Neural progenitor cell (in vitro differentiated cells): ENCODE data around the gene OR2A7. TPM values are rescaled to one million over a fixed set of nuclear protein-coding genes. Genes with fewer than 3 reads are reported as not detected.
"Not testable (repeated sequence)": the region's sequence is repeated elsewhere in the genome, so short reads cannot be mapped to it uniquely, and the experiment has no call there.

Experiments used
- DNase-seq: peaks from one replicate; pipeline ENCODE4 v3.0.0-alpha.2; 2016; ENCODE audit warnings: low spot score
- H2AFZ ChIP-seq: fragments of 200-600 bp; sonication (generic); replicated peaks from 2 replicates; pipeline ENCODE4 v1.6.1; 2016; ENCODE audit warnings: antibody characterized with exemption
- H3F3A ChIP-seq: fragments of 200-600 bp; sonication (generic); 2 replicates; pipeline ENCODE4 v1.6.1; 2016; ENCODE audit warnings: antibody characterized with exemption, low read depth
- H3K27ac ChIP-seq: fragments of 200-600 bp; sonication (generic); 2 replicates; pipeline ENCODE4 v1.5.1; 2016; ENCODE audit warnings: mild to moderate bottlenecking
- H3K27me3 ChIP-seq: fragments of 200-600 bp; sonication (generic); 2 replicates; pipeline ENCODE4 v1.6.1; 2016; ENCODE audit warnings: mild to moderate bottlenecking, moderate library complexity
- H3K36me3 ChIP-seq: fragments of 200-600 bp; sonication (generic); 2 replicates; pipeline ENCODE4 v1.5.1; 2016
- H3K4me1 ChIP-seq: fragments of 200-600 bp; sonication (generic); 2 replicates; pipeline ENCODE4 v1.6.1; 2016; ENCODE audit warnings: mixed run types
- H3K4me2 ChIP-seq: fragments of 200-600 bp; sonication (generic); 2 replicates; pipeline ENCODE4 v1.6.1; 2016
- H3K4me3 ChIP-seq: fragments of 200-600 bp; sonication (generic); 2 replicates; pipeline ENCODE4 v1.5.1; 2016
- H3K79me2 ChIP-seq: fragments of 200-600 bp; sonication (generic); 2 replicates; pipeline ENCODE4 v1.6.1; 2016; ENCODE audit warnings: low read depth
- H3K9ac ChIP-seq: fragments of 200-600 bp; sonication (generic); 2 replicates; pipeline ENCODE4 v1.6.1; 2016
- H3K9me3 ChIP-seq: fragments of 200-600 bp; sonication (generic); 2 replicates; pipeline ENCODE4 v1.5.1; 2016; ENCODE audit warnings: low read depth
- H4K20me1 ChIP-seq: fragments of 200-600 bp; sonication (generic); 2 replicates; pipeline ENCODE4 v1.6.1; 2016; ENCODE audit warnings: low read depth
- H3K27ac Mint-ChIP-seq: 3 replicates; pipeline ENCODE4 v1.8.0; 2021; ENCODE audit warnings: mixed read lengths
- H3K27me3 Mint-ChIP-seq: 2 replicates; pipeline ENCODE4 v1.8.0; 2022; ENCODE audit warnings: low read depth, mild to moderate bottlenecking, inconsistent platforms, moderate library complexity, mixed read lengths; ENCODE audit not compliant: insufficient read depth
- H3K36me3 Mint-ChIP-seq: 3 replicates; pipeline ENCODE4 v1.8.0; 2021; ENCODE audit warnings: mixed read lengths
- H3K4me1 Mint-ChIP-seq: 3 replicates; pipeline ENCODE4 v1.8.0; 2021; ENCODE audit warnings: mixed read lengths
- H3K4me3 Mint-ChIP-seq: 3 replicates; pipeline ENCODE4 v1.8.0; 2021; ENCODE audit warnings: mild to moderate bottlenecking, moderate library complexity, mixed read lengths
- H3K9me3 Mint-ChIP-seq: 3 replicates; pipeline ENCODE4 v1.8.0; 2020; ENCODE audit warnings: mixed read lengths
- total RNA-seq: library from RNA; depleted of rRNA; stranded (reverse); fragments of >200 nt; gene quantifications from 2 replicates; pipeline ENCODE4 v1.2.3, GENCODE V29; 2015; ENCODE audit warnings: low replicate concordance

The OR2A7 gene
- total RNA-seq, 1 donor from 2014 or later, result 0.15 TPM

DNA sequence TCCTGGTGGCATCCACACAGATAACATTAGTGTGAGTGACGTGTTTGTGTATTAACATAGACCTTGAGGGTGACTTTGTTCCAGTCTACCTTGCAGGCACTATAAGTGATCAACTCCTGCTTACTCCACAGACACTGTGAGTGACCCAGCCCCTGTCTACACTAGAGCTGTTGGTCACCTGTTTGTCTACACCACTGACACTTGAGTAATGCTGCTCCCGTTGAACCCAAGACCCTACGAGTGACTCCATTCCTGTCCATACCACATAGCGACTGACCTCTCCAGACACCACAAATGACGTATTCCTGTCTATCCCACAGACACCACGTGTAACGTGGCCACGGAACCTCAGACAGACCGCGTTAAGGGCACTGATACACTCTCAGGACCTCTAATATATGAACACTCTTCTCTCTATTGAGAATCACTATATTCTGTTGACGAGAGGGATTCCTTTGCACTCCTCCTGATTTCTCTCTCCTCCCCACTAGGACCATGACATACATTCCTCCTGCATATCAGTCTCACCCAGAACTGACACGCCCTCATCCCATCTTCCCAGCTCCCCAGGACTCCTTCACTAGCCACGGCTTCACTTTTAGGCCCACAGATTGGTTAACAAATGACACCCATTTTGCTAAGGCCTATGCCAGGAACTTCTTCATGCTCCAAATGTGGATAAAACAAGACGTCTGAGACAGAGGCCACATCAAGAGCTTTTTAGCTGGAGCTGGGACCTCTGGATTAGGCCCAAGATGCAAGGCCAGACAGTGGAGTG is 28.0 kb upstream of the OR2A7 start:
- H3K9ac ChIP-seq, H3K27me3 Mint-ChIP-seq, H3K79me2 ChIP-seq, H3K4me2 ChIP-seq, H3K27ac Mint-ChIP-seq, H3K36me3 ChIP-seq, H3K4me1 ChIP-seq, DNase-seq, H2AFZ ChIP-seq, H3K36me3 Mint-ChIP-seq, H3K9me3 ChIP-seq, H4K20me1 ChIP-seq, H3K4me3 ChIP-seq, H3K9me3 Mint-ChIP-seq, H3K4me1 Mint-ChIP-seq, H3K4me3 Mint-ChIP-seq, H3K27me3 ChIP-seq, H3F3A ChIP-seq, H3K27ac ChIP-seq: not testable (repeated sequence)

DNA sequence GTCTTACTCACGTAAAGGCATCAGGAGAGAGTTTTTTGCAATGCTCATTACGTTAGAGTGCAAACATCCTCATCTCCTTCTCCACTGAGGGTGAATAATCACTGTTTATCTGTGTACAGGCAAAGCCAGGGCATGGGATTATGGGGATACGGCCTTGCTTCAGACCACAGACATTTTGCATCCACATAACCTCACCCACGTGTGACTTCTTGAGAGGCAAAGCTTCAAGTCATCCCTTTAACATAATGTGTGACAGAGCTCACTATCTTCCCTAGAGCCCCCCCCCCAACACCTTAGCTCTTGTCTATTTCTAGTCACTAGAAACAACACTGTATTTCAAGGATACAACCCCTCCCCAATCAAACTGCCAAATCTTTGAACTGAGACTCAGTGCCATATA is 27.0 kb upstream of the OR2A7 start:
- H3K27ac Mint-ChIP-seq, H2AFZ ChIP-seq, H3F3A ChIP-seq, H3K27me3 Mint-ChIP-seq, H3K79me2 ChIP-seq, H3K27me3 ChIP-seq, H3K4me3 Mint-ChIP-seq, H3K9me3 ChIP-seq, H3K9ac ChIP-seq, H3K4me1 ChIP-seq, H3K4me1 Mint-ChIP-seq, H3K27ac ChIP-seq, DNase-seq, H3K4me3 ChIP-seq, H4K20me1 ChIP-seq, H3K9me3 Mint-ChIP-seq, H3K36me3 ChIP-seq, H3K4me2 ChIP-seq, H3K36me3 Mint-ChIP-seq: not testable (repeated sequence)

DNA sequence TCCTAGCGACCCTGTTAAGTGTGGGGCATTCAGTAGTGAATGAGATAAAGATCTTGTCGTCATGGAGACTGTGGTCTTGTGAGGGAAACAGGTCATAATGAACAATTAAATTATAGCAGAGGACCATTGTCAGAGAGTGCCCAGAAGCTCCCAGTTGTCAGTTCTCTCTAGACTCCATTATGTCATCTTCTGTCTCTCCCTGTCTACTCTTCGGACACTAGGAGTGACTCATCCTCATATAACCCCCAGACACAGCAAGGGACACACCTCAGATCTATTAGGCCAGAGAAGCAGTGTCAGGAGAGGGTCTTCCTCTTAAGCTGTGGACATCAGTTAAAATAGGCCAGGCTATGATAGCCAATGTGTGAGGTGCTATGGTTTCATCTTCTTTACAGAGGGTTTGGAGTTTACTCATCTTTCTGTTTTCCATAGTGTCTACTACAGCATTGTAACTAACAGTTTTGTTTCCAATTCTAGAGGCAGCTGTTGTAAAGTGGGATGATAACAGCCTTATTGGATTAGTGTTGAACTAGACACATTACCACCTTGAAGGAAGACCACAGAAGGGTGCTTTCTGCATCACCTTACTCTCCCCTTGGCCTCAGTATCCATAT is 22.7 kb upstream of the OR2A7 start:
- H3K27me3 ChIP-seq, H3K27ac ChIP-seq, H3K27me3 Mint-ChIP-seq, H3K9ac ChIP-seq, DNase-seq, H3K36me3 ChIP-seq, H3K36me3 Mint-ChIP-seq, H3K4me1 ChIP-seq, H2AFZ ChIP-seq, H3K4me3 ChIP-seq, H3K4me2 ChIP-seq, H4K20me1 ChIP-seq, H3K9me3 Mint-ChIP-seq, H3K4me1 Mint-ChIP-seq, H3K79me2 ChIP-seq, H3K27ac Mint-ChIP-seq, H3K9me3 ChIP-seq, H3K4me3 Mint-ChIP-seq, H3F3A ChIP-seq: not testable (repeated sequence)

DNA sequence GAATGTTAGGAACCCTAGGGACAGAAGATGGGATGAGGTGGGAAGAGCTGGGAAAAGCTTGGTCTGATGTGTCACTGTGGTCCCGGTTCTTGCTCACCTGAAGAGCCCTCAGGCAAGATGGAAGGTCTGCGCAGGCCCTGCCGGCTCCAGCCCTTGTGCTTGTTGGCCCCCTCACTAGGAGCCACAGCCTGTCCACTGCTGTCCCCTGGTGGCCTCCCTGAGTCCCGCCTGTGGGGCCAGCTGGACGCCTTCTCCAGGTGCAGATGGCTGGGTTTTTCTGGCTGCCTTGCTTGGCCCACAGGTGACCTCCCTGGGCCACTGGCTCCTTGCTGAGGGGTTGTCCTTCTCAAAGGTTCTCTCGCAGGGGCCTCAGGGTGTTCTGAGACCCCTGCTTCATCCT is 19.1 kb upstream of the OR2A7 start:
- H3K9me3 ChIP-seq, H3K27me3 ChIP-seq, H3K4me2 ChIP-seq, H3K27me3 Mint-ChIP-seq, H3F3A ChIP-seq, H3K4me3 Mint-ChIP-seq, H2AFZ ChIP-seq, H3K27ac Mint-ChIP-seq, H3K36me3 ChIP-seq, H3K4me1 ChIP-seq, H3K36me3 Mint-ChIP-seq, H3K9me3 Mint-ChIP-seq, H3K4me3 ChIP-seq, H3K79me2 ChIP-seq, H3K9ac ChIP-seq, H3K27ac ChIP-seq, DNase-seq, H3K4me1 Mint-ChIP-seq, H4K20me1 ChIP-seq: not testable (repeated sequence)

DNA sequence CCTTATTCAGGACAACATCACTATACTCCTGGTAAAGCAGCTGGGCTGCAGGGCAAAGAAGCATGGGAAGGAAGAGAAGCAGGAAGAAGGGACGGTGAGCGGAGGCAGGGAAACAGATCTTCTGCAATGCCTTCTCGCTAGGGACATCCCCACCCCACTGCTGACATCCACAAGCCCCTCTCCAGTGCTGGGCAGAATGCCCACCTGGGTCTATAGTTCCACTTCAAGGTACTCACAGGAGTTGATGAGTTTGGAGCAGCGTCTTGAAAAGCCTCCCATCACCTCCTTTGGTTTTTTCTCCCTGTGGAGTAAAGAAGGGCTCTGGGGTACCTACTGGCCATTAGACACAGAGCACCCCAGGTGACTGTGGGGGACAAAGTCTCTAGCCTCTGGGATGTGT is 17.9 kb upstream of the OR2A7 start:
- H3K9me3 Mint-ChIP-seq, H3K27me3 ChIP-seq, H3K4me3 Mint-ChIP-seq, H4K20me1 ChIP-seq, H3K27ac ChIP-seq, DNase-seq, H2AFZ ChIP-seq, H3K9me3 ChIP-seq, H3K36me3 ChIP-seq, H3K4me3 ChIP-seq, H3K4me1 Mint-ChIP-seq, H3K79me2 ChIP-seq, H3K27me3 Mint-ChIP-seq, H3K36me3 Mint-ChIP-seq, H3K27ac Mint-ChIP-seq, H3K9ac ChIP-seq, H3K4me2 ChIP-seq, H3K4me1 ChIP-seq, H3F3A ChIP-seq: not testable (repeated sequence)

DNA sequence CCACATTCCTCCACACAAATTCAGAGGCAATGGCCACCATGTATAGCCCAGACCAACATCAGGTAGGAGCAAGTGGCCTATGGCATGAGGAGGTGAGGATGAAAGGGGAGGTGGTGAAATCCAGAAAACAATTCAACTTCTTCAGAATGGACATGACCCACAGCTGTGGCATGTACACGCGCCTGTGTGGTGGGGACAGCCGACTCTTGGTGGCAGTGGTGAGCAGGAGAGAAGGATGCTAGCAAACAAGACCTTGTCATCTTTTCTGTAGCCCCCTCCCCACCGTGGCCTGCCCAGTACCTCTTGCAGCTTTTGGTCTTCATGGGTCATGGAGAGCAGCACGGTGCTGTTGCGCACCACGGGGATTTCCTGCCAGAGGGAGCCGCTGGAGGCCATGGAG is 17.4 kb upstream of the OR2A7 start:
- not testable (repeated sequence) for H3K27me3 Mint-ChIP-seq, H3K9ac ChIP-seq, H2AFZ ChIP-seq, H3K4me3 Mint-ChIP-seq, H3K27me3 ChIP-seq, H3K4me2 ChIP-seq, H3K9me3 ChIP-seq, DNase-seq, H3K4me1 ChIP-seq, H3K36me3 ChIP-seq, H3F3A ChIP-seq, H3K36me3 Mint-ChIP-seq, H3K4me3 ChIP-seq, H3K27ac ChIP-seq, H4K20me1 ChIP-seq, H3K4me1 Mint-ChIP-seq, H3K9me3 Mint-ChIP-seq, H3K79me2 ChIP-seq, H3K27ac Mint-ChIP-seq

DNA sequence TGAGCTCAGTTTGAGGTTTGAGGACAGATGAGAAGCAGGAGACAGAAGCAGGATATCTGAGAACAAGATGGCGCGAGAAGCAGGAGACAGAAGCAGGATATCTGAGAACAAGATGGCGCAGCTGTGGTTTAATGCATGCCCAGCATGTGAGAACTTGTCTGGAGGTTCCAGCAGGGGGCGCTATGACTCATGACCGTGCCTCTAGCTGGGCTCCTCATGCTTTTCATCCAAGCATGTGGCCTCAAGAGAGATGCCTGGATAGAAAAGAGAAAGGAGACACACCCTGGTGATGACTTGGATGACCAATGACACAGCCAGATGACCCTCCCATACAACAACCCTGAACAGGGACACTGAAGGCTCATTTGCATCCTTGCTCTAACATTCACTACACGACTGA is 15.4 kb upstream of the OR2A7 start:
- not testable (repeated sequence) for H3K4me3 Mint-ChIP-seq, H3K27me3 ChIP-seq, H3K4me1 Mint-ChIP-seq, DNase-seq, H3K27me3 Mint-ChIP-seq, H3K36me3 ChIP-seq, H4K20me1 ChIP-seq, H3K9ac ChIP-seq, H2AFZ ChIP-seq, H3K27ac ChIP-seq, H3K9me3 ChIP-seq, H3K4me1 ChIP-seq, H3K4me2 ChIP-seq, H3F3A ChIP-seq, H3K9me3 Mint-ChIP-seq, H3K79me2 ChIP-seq, H3K27ac Mint-ChIP-seq, H3K36me3 Mint-ChIP-seq, H3K4me3 ChIP-seq

DNA sequence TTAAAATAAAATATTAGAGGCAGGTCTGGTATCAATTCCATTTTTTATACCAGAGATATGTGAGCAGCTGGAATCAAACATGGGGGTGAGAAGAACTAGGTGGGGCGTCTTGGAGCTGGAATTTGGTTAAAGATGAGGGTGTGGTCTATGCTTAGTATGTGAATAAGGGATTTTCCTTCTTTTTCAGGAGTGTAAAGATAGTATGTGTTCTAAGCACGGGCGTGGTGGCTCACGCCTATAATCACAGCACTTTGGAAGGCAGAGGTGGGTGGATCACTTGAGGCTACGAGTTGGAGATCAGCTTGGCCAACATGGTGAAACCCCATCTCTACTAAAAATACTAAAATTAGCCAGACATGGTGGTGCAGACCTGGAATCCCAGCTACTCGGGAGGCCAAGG is 10.7 kb upstream of the OR2A7 start:
- H3K4me3 Mint-ChIP-seq, H3K9me3 ChIP-seq, H3K9ac ChIP-seq, H3K4me1 Mint-ChIP-seq, H3K4me3 ChIP-seq, H3K9me3 Mint-ChIP-seq, H3K27ac Mint-ChIP-seq, H3K4me1 ChIP-seq, H3K79me2 ChIP-seq, H3K36me3 Mint-ChIP-seq, H3K36me3 ChIP-seq, H3K27me3 ChIP-seq, H2AFZ ChIP-seq, H3F3A ChIP-seq, H3K27ac ChIP-seq, H4K20me1 ChIP-seq, H3K4me2 ChIP-seq, H3K27me3 Mint-ChIP-seq, DNase-seq: not testable (repeated sequence)
